Measurements from ENCODE around the gene P2RY1.
"Not testable (repeated sequence)": the region's sequence is repeated elsewhere in the genome, so short reads cannot be mapped to it uniquely, and the experiment has no call there.

The P2RY1 gene

GRCh38 chr3:152836269-152836668, 1.3 kb downstream of the P2RY1 start:
- no peak for DNase-seq (ENCODE audit: low read depth)
- H3K4me3 ChIP-seq (ENCODE audit: low read length): no peak overlapping the region
- TF ChIP-seq, protein P1, sequence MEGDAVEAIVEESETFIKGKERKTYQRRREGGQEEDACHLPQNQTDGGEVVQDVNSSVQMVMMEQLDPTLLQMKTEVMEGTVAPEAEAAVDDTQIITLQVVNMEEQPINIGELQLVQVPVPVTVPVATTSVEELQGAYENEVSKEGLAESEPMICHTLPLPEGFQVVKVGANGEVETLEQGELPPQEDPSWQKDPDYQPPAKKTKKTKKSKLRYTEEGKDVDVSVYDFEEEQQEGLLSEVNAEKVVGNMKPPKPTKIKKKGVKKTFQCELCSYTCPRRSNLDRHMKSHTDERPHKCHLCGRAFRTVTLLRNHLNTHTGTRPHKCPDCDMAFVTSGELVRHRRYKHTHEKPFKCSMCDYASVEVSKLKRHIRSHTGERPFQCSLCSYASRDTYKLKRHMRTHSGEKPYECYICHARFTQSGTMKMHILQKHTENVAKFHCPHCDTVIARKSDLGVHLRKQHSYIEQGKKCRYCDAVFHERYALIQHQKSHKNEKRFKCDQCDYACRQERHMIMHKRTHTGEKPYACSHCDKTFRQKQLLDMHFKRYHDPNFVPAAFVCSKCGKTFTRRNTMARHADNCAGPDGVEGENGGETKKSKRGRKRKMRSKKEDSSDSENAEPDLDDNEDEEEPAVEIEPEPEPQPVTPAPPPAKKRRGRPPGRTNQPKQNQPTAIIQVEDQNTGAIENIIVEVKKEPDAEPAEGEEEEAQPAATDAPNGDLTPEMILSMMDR (conservative IDR thresholded peaks at IDR 0.05; ENCODE audit: low read length): no peak

- H3K4me3 ChIP-seq (ENCODE audit: low read length): no peak overlapping the region
- TF ChIP-seq, protein P1 (conservative IDR thresholded peaks at IDR 0.05; ENCODE audit: low read length): no peak
- no peak for DNase-seq (ENCODE audit: low read depth)
Measured at GRCh38 chr3:152839511-152839910, 4.6 kb downstream of the P2RY1 start.

DNA sequence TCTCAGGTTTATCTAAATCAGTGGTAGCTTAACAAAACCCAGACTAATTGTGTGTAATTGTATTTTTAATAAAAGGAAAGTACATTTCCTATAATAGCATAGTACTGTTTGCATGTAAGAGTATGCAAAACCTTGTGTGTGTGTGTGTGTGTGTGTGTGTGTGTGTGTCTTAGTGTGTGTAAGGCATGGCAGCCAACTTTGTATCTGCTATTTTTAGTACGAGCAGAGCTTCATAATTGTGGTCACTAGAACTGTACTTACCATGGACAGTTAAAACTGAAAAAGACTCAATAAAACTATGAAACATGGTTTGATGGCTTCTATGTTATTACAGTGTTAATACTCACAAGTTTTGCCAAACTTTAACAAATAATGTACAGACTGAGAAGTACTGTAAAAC, 6.2 kb downstream of the P2RY1 start:
- TF ChIP-seq, protein P1 (conservative IDR thresholded peaks at IDR 0.05; ENCODE audit: low read length): no peak
- H3K4me3 ChIP-seq (ENCODE audit: low read length): no peak overlapping the region
- DNase-seq (ENCODE audit: low read depth): no peak

DNA sequence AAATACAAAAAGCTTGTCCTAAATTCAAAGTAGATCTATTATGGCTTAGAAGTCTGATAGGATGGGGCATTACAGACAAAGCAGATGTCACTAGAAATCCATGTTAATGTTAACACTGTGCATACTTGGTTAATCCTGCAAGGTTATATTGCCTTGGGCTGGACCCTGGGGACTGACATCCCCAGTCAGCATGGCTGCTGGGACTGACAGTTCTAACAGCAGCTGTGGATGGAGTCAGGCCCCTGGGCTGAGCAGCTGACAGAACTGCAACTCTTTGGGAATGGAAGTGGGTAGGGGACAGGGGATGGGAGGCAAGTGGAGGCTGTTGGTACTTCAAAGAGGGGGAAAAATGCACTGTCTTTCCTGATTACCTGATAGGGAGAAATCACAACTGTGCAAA, 7.5 kb downstream of the P2RY1 start:
- DNase-seq (ENCODE audit: low read depth): no peak

GRCh38 chr3:152843955-152844354, 9.0 kb downstream of the P2RY1 start:
- H3K4me3 ChIP-seq (ENCODE audit: low read length): no peak overlapping the region
- DNase-seq (ENCODE audit: low read depth): no peak
- TF ChIP-seq, protein P1 (conservative IDR thresholded peaks at IDR 0.05; ENCODE audit: low read length): no peak

More for the DNA sequence above, 7.5 kb downstream of the P2RY1 start:
- H3K4me3 ChIP-seq (ENCODE audit: low read length): no peak overlapping the region
- TF ChIP-seq, protein P1 (conservative IDR thresholded peaks at IDR 0.05; ENCODE audit: low read length): no peak

DNA sequence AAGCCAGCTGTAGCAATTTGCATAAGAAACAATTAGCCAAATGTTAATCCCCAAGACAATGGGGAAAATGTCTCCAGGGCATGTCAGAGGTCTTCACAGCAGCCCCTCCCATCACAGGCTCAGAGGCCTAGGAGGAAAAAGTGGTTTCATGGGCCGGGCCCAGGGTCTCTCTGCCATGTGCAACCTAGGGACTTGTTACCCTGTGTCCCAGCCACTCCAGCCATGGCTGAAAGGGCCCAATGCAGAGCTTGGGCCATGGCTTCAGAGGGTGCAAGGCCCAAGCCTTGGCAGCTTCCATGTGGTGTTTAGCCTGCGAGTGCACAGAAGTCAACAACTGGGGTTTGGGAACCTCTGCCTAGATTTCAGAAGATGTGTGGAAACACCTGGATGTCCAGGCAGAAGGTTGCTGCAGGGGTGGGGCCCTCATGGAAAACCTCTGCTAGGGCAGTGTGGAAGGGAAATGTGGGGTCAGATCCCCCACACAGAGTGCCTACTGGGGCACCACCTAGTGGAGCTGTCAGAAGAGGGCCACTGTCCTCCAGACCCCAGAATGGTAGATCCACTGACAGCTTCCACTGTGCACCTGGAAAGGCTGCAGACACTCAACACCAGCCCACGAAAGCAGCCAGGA, 11.8 kb downstream of the P2RY1 start:
- DNase-seq (ENCODE audit: low read depth); H3K4me3 ChIP-seq (ENCODE audit: low read length): not testable (repeated sequence)

DNA sequence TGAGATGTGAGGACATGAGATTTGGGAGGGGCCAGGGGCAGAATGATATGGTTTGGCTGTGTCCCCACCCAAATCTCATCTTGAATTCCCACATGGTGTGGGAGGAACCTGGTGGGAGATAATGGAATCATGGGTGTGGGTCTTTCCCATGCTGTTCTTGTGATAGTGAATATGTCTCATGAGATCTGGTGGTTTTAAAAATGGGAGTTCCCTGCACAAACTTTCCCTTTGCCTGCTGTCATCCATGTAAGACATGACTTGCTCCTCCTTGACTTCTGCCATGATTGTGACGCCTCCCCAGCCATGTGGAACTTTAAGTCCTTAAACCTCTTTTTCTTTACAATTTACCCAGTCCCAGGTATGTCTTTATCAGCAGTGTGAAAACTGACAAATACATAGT, 12.7 kb downstream of the P2RY1 start:
- not testable (repeated sequence) for H3K4me3 ChIP-seq (ENCODE audit: low read length); DNase-seq (ENCODE audit: low read depth)

DNA sequence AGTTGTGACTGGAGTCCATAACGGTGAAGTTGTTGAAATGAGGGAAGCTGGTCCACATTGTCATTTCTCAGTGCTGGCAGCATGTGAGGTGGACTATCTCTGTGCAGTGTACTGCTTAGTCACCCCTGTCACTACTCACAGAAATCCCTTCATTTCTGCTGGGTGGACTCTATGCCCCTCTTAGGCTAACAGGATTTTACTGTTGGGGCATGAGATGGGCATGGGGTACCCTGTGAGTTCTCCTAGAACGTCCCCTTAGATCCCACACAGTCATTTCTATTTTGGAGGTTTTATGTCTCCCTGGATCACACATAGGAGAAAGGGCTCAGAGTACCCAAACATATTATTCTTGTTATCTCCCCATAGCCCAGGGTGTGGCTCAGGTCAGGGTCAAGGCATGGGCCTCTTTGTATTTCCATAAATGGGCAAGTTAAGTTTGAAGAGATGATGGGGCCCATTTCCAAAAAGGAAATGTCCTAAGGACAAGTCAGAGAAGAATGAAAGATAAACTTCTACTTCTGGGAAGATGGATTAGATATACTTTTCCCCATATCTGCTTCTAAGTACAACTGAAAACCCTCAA, 15.2 kb downstream of the P2RY1 start:
- TF ChIP-seq, protein P1 (conservative IDR thresholded peaks at IDR 0.05; ENCODE audit: low read length): no peak
- DNase-seq (ENCODE audit: low read depth): no peak
- no peak overlapping the region for H3K4me3 ChIP-seq (ENCODE audit: low read length)

All from AG10803 (cell line).